ENCODE results near the gene GABRB1. TPM values are rescaled to one million over a fixed set of nuclear protein-coding genes. Genes with fewer than 3 reads are reported as not detected.

GABRB1 gene
- total RNA-seq, 1 donor from 2014 or later = 0.29 TPM

DNA sequence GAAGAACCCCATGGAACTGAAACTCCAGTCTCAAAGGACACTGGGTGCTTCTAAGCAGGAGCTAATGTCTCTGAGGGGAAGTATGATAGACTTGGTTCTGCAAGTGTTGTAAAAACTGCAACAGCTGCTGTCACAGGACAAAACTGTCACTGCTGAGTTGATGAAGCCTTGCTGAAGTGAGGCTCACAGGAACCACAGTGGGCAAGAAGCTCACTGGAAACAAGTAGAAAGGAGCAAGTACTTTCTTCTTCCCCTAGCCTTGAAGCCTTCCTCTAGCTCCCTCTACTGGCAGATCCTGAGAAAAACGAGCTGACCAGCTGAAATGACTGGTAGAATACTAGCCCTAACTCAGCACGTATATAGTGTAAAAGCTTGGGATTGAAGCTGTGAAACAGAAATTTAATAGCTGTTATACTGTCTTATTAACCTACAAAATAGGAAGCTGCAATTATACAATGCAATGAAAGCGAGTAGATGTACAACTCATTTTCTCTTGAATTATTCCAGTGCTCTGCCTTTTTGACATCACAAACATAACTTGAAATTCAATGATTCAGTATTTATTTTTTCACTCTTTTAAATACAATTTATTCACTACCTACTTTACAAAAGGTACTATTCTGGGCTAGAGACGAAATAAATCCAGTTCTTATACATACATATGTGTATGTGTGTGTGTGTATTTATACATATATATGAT, 91.4 kb downstream of the GABRB1 start:
- peak; percentile 35 for DNase-seq (ENCODE audit: low read depth)
- peak; percentile 98 for TF ChIP-seq CTCF (conservative IDR thresholded peaks at IDR 0.05; ENCODE audit: low read depth, low read length)
- H3K4me3 ChIP-seq (ENCODE audit: low read depth, low read length) = no peak overlapping the region

- TF ChIP-seq CTCF (conservative IDR thresholded peaks at IDR 0.05; ENCODE audit: low read depth, low read length) = no peak
Measured at GRCh38 chr4:47128991-47129390, 97.6 kb downstream of the GABRB1 start.

GRCh38 chr4:47135210-47135609, 103.8 kb downstream of the GABRB1 start:
- no peak for TF ChIP-seq CTCF (conservative IDR thresholded peaks at IDR 0.05; ENCODE audit: low read depth, low read length)
- no peak overlapping the region for H3K4me3 ChIP-seq (ENCODE audit: low read depth, low read length)
- DNase-seq (ENCODE audit: low read depth) = no peak

More at GRCh38 chr4:47128991-47129390, 97.6 kb downstream of the GABRB1 start:
- no peak overlapping the region for H3K4me3 ChIP-seq (ENCODE audit: low read depth, low read length)
- no peak for DNase-seq (ENCODE audit: low read depth)

DNA sequence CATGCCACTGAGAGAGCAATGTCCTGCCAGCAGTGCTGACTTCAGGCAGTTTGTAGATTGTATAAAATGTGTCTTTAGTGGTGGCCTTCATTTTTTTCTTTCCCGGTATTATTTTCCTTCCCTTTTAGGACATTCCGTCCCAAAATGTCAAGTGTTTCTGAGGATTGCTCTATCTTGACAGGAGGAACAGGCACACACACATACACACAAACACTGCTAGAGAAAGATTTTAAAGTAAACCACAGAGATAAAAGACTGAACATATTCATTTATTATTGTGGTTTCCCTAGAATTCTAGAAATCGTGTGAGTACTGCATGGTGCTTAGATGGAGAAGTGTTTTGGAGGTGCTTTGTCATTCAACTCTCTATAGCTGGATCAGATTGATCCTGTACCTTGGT, 111.9 kb downstream of the GABRB1 start:
- TF ChIP-seq CTCF (conservative IDR thresholded peaks at IDR 0.05; ENCODE audit: low read depth, low read length) = no peak
- DNase-seq (ENCODE audit: low read depth) = no peak
- no peak overlapping the region for H3K4me3 ChIP-seq (ENCODE audit: low read depth, low read length)

- peak; percentile 9 for DNase-seq (ENCODE audit: low read depth)
- no peak overlapping the region for H3K4me3 ChIP-seq (ENCODE audit: low read depth, low read length)
- no peak for TF ChIP-seq CTCF (conservative IDR thresholded peaks at IDR 0.05; ENCODE audit: low read depth, low read length)
Measured at GRCh38 chr4:47145630-47146029, 114.3 kb downstream of the GABRB1 start.

DNA sequence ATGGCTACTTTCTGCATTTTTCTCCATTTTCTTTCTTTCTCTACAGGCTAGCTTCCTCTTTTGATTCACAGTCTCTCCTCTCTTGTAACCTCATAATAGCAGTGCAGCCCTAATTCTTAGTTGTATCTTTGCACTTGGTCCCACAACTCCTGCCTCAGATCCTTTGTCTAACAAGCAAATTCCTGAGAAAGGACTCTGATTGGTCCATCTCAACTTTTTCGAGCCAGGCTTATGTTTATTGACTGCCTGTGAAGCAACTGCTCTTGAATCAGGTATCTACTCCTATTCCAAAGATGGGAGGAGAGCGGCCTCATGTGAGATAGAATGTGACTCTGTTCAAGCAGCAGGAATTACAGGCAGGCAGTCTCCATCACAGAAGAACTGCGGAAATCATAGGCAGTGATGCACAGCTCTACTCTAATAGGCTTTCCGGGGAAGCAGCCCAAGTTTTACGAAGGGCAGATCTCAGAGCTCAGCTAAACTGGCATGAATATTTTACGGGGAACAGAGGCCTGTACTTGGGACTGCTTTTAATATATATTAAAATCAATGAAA, 123.5 kb downstream of the GABRB1 start:
- H3K4me3 ChIP-seq (ENCODE audit: low read depth, low read length) = no peak overlapping the region
- TF ChIP-seq CTCF (conservative IDR thresholded peaks at IDR 0.05; ENCODE audit: low read depth, low read length) = no peak
- DNase-seq (ENCODE audit: low read depth) = no peak

DNA sequence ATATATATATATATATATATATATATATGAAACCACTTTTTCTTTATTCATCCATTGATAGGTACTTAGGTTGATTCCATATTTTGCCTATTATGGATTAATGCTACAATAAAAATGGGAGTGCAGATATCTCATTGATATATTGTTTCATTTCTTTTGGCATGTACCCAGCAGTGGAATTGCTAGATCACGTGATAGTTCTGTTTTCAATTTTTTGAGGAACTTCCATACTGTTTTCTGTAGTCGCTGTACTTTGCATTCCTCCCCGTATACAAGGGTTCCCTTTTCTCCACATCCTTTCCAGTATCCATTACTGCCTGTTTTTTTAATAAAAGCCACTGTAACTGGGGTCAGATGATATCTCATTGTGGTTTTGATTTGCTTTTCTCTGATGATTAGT, 124.6 kb downstream of the GABRB1 start:
- DNase-seq (ENCODE audit: low read depth) = no peak
- TF ChIP-seq CTCF (conservative IDR thresholded peaks at IDR 0.05; ENCODE audit: low read depth, low read length) = no peak
- H3K4me3 ChIP-seq (ENCODE audit: low read depth, low read length) = no peak overlapping the region
